Measurements from ENCODE around the gene PTPRN2.

PTPRN2 gene

GRCh38 chr7:157574914-157575586 lies 1012.6 kb downstream of the PTPRN2 start:
- no peak for TF ChIP-seq CTCF (IDR thresholded peaks at IDR 0.05)

GRCh38 chr7:157574120-157574825 lies 1013.4 kb downstream of the PTPRN2 start:
- Mint-ChIP-seq H3K4me3 (no peak overlapping the region), H3K9me3 (no peaks in the 10 kb centered on the region), H3K27ac (peak overlapping the region; percentile 58), H3K27me3 (ENCODE audit: low read depth, poor library complexity) (peaks cover 14% of the 10 kb centered on the region), H3K36me3 (ENCODE audit: low read depth) (peaks cover 7% of the 10 kb centered on the region), H3K4me1 (peaks cover 39% of the 10 kb centered on the region)
- no peak for TF ChIP-seq CTCF (IDR thresholded peaks at IDR 0.05)
- DNase-seq = no peak

More at GRCh38 chr7:157574914-157575586, 1012.6 kb downstream of the PTPRN2 start:
- no peaks in the 10 kb centered on the region for H3K9me3 Mint-ChIP-seq
- H3K36me3 Mint-ChIP-seq (ENCODE audit: low read depth) = peaks cover 7% of the 10 kb centered on the region
- H3K4me1 Mint-ChIP-seq = peaks cover 38% of the 10 kb centered on the region
- peak overlapping the region; percentile 23 for H3K27ac Mint-ChIP-seq
- H3K4me3 Mint-ChIP-seq = no peak overlapping the region
- DNase-seq = no peak
- H3K27me3 Mint-ChIP-seq (ENCODE audit: low read depth, poor library complexity) = peaks cover 21% of the 10 kb centered on the region

DNA sequence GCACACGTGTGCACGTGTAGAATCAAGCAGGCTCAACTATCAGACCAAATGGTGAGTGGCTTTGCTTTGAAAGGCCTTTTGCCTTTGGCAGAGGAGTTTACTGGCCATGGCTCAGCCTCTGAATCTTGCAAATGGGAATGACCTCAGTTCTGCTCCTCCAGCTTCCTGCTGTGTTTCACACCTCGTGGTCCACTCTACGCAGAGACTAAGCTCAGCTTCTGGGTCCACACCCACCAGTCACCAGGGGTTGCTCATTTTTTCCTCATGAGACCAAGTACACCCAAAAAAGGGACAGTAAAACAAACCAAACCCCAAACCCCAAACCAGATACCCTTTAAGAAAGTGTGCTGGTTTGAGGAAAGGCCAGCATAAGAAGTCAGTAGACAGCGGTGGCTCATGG lies 1014.4 kb downstream of the PTPRN2 start:
- Mint-ChIP-seq H3K27ac (no peak overlapping the region), H3K36me3 (ENCODE audit: low read depth) (peaks cover 7% of the 10 kb centered on the region), H3K4me1 (peaks cover 45% of the 10 kb centered on the region), H3K4me3 (no peak overlapping the region), H3K9me3 (no peaks in the 10 kb centered on the region), H3K27me3 (ENCODE audit: low read depth, poor library complexity) (peaks cover 13% of the 10 kb centered on the region)
- DNase-seq = no peak
- TF ChIP-seq CTCF (IDR thresholded peaks at IDR 0.05) = no peak

DNA sequence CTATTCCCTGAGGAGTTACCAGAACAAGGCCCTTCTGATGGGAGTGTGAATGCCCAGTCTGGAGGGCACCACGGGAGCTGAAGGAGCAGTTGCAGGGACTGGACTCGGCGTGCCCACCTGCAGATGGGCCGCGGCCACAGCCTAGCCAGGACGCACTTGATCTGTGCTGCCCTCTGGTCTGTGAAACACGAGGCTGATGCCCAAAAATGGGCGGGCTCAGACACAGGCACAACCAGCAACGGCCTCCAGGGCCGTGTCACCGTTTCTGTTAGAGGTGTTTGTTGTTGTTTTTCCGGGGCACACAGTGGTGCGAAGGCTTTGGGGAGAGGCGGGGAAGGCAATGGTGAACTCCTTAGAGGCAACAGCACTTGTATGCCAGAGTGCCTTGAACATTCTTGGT lies 1015.0 kb downstream of the PTPRN2 start:
- Mint-ChIP-seq H3K9me3 (no peaks in the 10 kb centered on the region), H3K27me3 (ENCODE audit: low read depth, poor library complexity) (peaks cover 13% of the 10 kb centered on the region), H3K27ac (no peak overlapping the region), H3K4me1 (peaks cover 52% of the 10 kb centered on the region), H3K36me3 (ENCODE audit: low read depth) (peaks cover 7% of the 10 kb centered on the region), H3K4me3 (no peak overlapping the region)
- TF ChIP-seq CTCF (IDR thresholded peaks at IDR 0.05) = no peak
- no peak for DNase-seq

DNA sequence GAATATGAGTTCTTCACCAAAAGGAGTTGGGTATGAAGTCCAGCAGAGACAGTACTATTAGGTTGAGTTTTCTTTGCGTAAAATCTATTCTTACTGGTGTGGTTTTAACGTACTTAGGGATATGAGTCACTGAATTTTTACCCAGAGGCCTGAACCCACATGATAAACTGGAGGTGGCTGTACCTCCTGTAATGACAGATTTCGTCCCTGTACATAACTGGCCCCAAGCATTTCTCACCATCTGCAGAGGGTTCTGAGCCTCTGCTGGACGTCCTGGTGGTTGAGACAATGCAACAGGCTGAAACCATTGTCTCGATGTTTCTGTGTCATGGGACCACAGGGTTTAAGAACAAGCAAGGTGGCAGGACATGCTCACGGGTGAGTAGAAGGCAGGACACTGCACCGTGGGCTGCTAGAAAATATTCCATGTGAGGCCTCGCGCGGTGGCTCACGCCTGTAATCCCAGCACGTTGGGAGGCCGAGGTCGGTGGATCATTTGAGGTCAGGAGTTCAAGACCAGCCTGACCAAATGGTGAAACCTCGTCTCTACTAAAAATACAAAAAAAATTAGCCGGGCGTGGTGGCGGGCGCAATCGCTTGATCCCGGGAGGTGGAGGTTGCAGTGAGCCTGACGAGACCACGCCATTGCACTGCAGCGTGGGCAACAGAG lies 1017.0 kb downstream of the PTPRN2 start:
- Mint-ChIP-seq H3K27me3 (ENCODE audit: low read depth, poor library complexity) (peaks cover 13% of the 10 kb centered on the region), H3K4me3 (no peak overlapping the region), H3K4me1 (peaks cover 71% of the 10 kb centered on the region), H3K27ac (no peak overlapping the region), H3K36me3 (ENCODE audit: low read depth) (peaks cover 7% of the 10 kb centered on the region), H3K9me3 (no peaks in the 10 kb centered on the region)
- no peak for TF ChIP-seq CTCF (IDR thresholded peaks at IDR 0.05)
- no peak for DNase-seq

Data from nephron progenitor cell (in vitro differentiated cells).